Measurements from ENCODE around the gene CCDC7.

Gene CCDC7

DNA sequence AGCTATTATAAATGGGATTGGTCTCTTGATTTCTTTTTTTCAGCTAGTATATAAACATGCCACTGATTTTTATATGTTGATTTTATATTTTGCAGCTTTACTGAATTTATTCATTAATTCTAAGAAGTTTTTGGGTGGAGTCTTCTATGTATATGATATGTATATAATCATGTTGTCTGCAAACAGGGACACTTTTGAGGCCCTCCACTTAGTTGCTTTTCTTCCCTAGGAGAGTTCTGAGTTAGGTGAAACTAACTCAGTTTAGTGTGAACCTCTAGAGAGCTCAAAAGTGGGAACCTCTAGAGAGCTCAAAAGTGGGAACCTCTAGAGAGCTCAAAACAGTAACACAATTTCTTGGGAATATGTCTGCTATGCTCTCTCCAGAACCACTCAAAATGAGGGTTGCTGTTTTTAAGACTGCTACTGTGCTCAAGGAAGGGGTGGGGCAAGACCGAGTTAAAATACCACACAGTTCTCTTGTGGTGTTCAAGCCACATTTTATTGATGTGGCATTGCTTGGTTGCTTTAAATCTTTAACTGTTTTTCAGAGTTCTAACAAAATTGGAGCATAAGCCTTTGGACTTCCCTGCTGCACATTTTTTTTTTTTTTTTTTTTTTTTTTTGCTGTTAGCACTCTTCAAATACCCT lies 13.2 kb downstream of the CCDC7 start:
- H3K36me3 ChIP-seq (ENCODE audit: insufficient read depth, low read length) = no peaks in the 10 kb centered on the region
- H3K9me3 ChIP-seq (ENCODE audit: insufficient read depth, low read depth, low read length) = no peaks in the 10 kb centered on the region
- H3K4me1 ChIP-seq (ENCODE audit: insufficient read depth, low read length, poor library complexity, severe bottlenecking) = peaks cover 35% of the 10 kb centered on the region
- peak overlapping the region; percentile 83; the same call in 1 of the 2 replicates for H2AFZ ChIP-seq (ENCODE audit: low read length)
- peak overlapping the region; percentile 59 for H3K4me3 ChIP-seq (ENCODE audit: low read length, poor library complexity, severe bottlenecking)
- no peak for TF ChIP-seq EZH2phosphoT487 (IDR thresholded peaks at IDR 0.05; ENCODE audit: borderline replicate concordance)
- TF ChIP-seq, protein P1, sequence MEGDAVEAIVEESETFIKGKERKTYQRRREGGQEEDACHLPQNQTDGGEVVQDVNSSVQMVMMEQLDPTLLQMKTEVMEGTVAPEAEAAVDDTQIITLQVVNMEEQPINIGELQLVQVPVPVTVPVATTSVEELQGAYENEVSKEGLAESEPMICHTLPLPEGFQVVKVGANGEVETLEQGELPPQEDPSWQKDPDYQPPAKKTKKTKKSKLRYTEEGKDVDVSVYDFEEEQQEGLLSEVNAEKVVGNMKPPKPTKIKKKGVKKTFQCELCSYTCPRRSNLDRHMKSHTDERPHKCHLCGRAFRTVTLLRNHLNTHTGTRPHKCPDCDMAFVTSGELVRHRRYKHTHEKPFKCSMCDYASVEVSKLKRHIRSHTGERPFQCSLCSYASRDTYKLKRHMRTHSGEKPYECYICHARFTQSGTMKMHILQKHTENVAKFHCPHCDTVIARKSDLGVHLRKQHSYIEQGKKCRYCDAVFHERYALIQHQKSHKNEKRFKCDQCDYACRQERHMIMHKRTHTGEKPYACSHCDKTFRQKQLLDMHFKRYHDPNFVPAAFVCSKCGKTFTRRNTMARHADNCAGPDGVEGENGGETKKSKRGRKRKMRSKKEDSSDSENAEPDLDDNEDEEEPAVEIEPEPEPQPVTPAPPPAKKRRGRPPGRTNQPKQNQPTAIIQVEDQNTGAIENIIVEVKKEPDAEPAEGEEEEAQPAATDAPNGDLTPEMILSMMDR (conservative IDR thresholded peaks at IDR 0.05; ENCODE audit: low read length) = no peak
- H4K20me1 ChIP-seq (ENCODE audit: insufficient read depth, low read length, poor library complexity, severe bottlenecking) = no peaks in the 10 kb centered on the region
- no peaks in the 10 kb centered on the region for H3K79me2 ChIP-seq (ENCODE audit: insufficient read depth, low read length)
- no peaks in the 10 kb centered on the region for H3K27me3 ChIP-seq (ENCODE audit: insufficient read depth, low read length, poor library complexity, severe bottlenecking)
- H3K9ac ChIP-seq (ENCODE audit: low read depth, low read length, poor library complexity, severe bottlenecking) = peak overlapping the region; percentile 52
- H3K4me2 ChIP-seq (ENCODE audit: low read depth, low read length, poor library complexity, severe bottlenecking) = peak overlapping the region; percentile 76
- H3K9me2 ChIP-seq (replicated peaks; ENCODE audit: low read depth, low read length) = no peaks in the 10 kb centered on the region
- no peaks in the 10 kb centered on the region; the same call in 1 of the 2 replicates for H3F3A ChIP-seq (ENCODE audit: low read depth)

DNA sequence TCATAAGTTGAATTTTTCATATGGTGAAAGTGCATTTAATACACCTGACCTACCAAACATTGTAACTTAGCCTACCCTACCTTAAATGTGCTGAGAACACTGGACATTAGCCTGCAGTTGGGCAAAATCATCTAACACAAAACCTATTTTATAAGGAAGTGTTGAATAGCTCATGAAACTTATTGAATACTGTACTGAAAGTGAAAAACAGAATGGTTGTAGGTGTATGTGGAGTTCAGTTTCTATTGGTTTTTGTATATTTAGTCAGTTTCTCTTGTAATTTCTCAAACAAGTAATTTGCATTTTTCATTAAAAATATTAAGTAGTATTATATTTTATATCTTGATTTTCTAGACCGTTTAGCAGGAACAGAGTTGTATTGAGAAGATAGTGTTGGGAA lies 15.3 kb downstream of the CCDC7 start:
- Histone ChIP-seq H2AFZ (ENCODE audit: low read length) (no peak overlapping the region), H3K9me3 (ENCODE audit: insufficient read depth, low read depth, low read length) (no peaks in the 10 kb centered on the region), H3F3A (ENCODE audit: low read depth) (no peaks in the 10 kb centered on the region; the same call in 1 of the 2 replicates), H3K27me3 (ENCODE audit: insufficient read depth, low read length, poor library complexity, severe bottlenecking) (no peaks in the 10 kb centered on the region), H3K9ac (ENCODE audit: low read depth, low read length, poor library complexity, severe bottlenecking) (no peak overlapping the region), H3K9me2 (replicated peaks; ENCODE audit: low read depth, low read length) (no peaks in the 10 kb centered on the region), H3K4me1 (ENCODE audit: insufficient read depth, low read length, poor library complexity, severe bottlenecking) (peaks cover 35% of the 10 kb centered on the region), H3K79me2 (ENCODE audit: insufficient read depth, low read length) (no peaks in the 10 kb centered on the region), H3K4me2 (ENCODE audit: low read depth, low read length, poor library complexity, severe bottlenecking) (no peak overlapping the region), H3K4me3 (ENCODE audit: low read length, poor library complexity, severe bottlenecking) (no peak overlapping the region), H3K36me3 (ENCODE audit: insufficient read depth, low read length) (no peaks in the 10 kb centered on the region), H4K20me1 (ENCODE audit: insufficient read depth, low read length, poor library complexity, severe bottlenecking) (no peaks in the 10 kb centered on the region)
- TF ChIP-seq, protein P1 (conservative IDR thresholded peaks at IDR 0.05; ENCODE audit: low read length) = no peak
- TF ChIP-seq EZH2phosphoT487 (IDR thresholded peaks at IDR 0.05; ENCODE audit: borderline replicate concordance) = no peak

DNA sequence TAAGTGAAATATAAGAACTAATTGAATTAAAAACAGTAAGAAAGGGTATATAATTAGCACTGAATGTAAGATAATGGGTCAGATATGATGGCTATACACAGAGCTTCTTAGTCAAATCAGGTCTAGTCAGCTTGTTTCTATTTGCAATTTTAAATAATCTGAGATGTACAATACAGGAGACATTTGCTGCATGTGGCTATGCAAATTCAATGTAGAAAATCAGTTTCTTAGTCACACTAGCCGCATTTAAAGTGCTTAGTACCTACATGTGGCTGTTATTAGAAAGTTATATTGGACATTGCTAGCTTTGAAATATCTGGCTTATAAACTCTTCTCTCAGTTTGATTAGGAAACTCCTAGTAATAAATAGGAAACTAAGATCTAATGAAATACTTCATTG lies 25.3 kb downstream of the CCDC7 start:
- no peak overlapping the region for H3K4me3 ChIP-seq (ENCODE audit: low read length, poor library complexity, severe bottlenecking)
- H3K9ac ChIP-seq (ENCODE audit: low read depth, low read length, poor library complexity, severe bottlenecking) = no peak overlapping the region
- H3K79me2 ChIP-seq (ENCODE audit: insufficient read depth, low read length) = no peaks in the 10 kb centered on the region
- no peaks in the 10 kb centered on the region for H3F3A ChIP-seq (ENCODE audit: low read depth)
- no peaks in the 10 kb centered on the region for H4K20me1 ChIP-seq (ENCODE audit: insufficient read depth, low read length, poor library complexity, severe bottlenecking)
- no peaks in the 10 kb centered on the region for H3K4me1 ChIP-seq (ENCODE audit: insufficient read depth, low read length, poor library complexity, severe bottlenecking)
- H2AFZ ChIP-seq (ENCODE audit: low read length) = no peak overlapping the region
- TF ChIP-seq, protein P1 (conservative IDR thresholded peaks at IDR 0.05; ENCODE audit: low read length) = no peak
- TF ChIP-seq EZH2phosphoT487 (IDR thresholded peaks at IDR 0.05; ENCODE audit: borderline replicate concordance) = no peak
- no peaks in the 10 kb centered on the region for H3K9me3 ChIP-seq (ENCODE audit: insufficient read depth, low read depth, low read length)
- H3K27me3 ChIP-seq (ENCODE audit: insufficient read depth, low read length, poor library complexity, severe bottlenecking) = no peaks in the 10 kb centered on the region
- no peaks in the 10 kb centered on the region for H3K9me2 ChIP-seq (replicated peaks; ENCODE audit: low read depth, low read length)
- peaks cover 12% of the 10 kb centered on the region; the same call in 1 of the 2 replicates for H3K36me3 ChIP-seq (ENCODE audit: insufficient read depth, low read length)
- H3K4me2 ChIP-seq (ENCODE audit: low read depth, low read length, poor library complexity, severe bottlenecking) = no peak overlapping the region
